Upper lobe of left lung (tissue), 6 donors: ENCODE results near the gene ARF5. TPM values are rescaled to one million over a fixed set of nuclear protein-coding genes. Genes with fewer than 3 reads are reported as not detected.

Experiments
- ATAC-seq, 2 donors: fragments of 200-7000 bp; cut with Tn5 transposase; one replicate each; pipeline ENCODE4 v1.9.1; 2022; ENCODE audit warnings: mild to moderate bottlenecking in 2 of 2, moderate library complexity in 2 of 2; ENCODE audit not compliant: low FRiP score in 2 of 2
- DNase-seq, 2 donors: peaks; one replicate each; pipeline ENCODE4 v3.0.0-alpha.2; 2019 to 2020
- H3K27ac ChIP-seq, 4 donors: fragments of 200-600 bp; sonication (generic); one replicate each; pipeline ENCODE4 v1.5.1; 2016 to 2019
- H3K27me3 ChIP-seq, 4 donors: fragments of 200-600 bp; sonication (generic); one replicate each; pipeline ENCODE4 v1.5.1; 2017 to 2019
- H3K36me3 ChIP-seq, 4 donors: fragments of 200-600 bp; sonication (generic); one replicate each; pipeline ENCODE4 v1.5.1; 2016 to 2019
- H3K4me1 ChIP-seq, 4 donors: fragments of 200-600 bp; sonication (generic); one replicate each; pipeline ENCODE4 v1.5.1; 2018 to 2019
- H3K4me3 ChIP-seq, 4 donors: fragments of 200-600 bp; sonication (generic); one replicate each; pipeline ENCODE4 v1.5.1; 2017 to 2019; ENCODE audit warnings: mild to moderate bottlenecking in 2 of 4, moderate library complexity in 1 of 4
- H3K9me3 ChIP-seq, 4 donors: fragments of 200-600 bp; sonication (generic); one replicate each; pipeline ENCODE4 v1.5.1; 2018 to 2019
- CTCF ChIP-seq, 6 experiments: fragments of 450-650 bp in 4 of 6; fragments of 200-600 bp in 2 of 6; sonication (generic) in 2 of 6; IDR thresholded peaks; one replicate each; pipeline ENCODE4 v1.5.1; 2016 to 2019; ENCODE audit warnings: antibody characterized with exemption in 6 of 6
- EP300 ChIP-seq, 4 donors: sonication (generic); formaldehyde crosslinking; IDR thresholded peaks; one replicate each; pipeline ENCODE4 v1.5.1; 2017; ENCODE audit warnings: antibody characterized with exemption in 4 of 4, control low read depth in 2 of 4
- POLR2A ChIP-seq, 4 donors: fragments of 450-650 bp; IDR thresholded peaks; one replicate each; pipeline ENCODE4 v1.5.1; 2016 to 2017; ENCODE audit warnings: antibody characterized with exemption in 4 of 4, mild to moderate bottlenecking in 2 of 4
- POLR2AphosphoS5 ChIP-seq, 2 donors: sonication (generic); formaldehyde crosslinking; IDR thresholded peaks; one replicate each; pipeline ENCODE4 v1.5.1; 2017; ENCODE audit warnings: antibody characterized with exemption in 2 of 2
- WGBS, 2 donors: methylation state at CpG; one replicate each; pipeline ENCODE4 v1.1.5; 2017 to 2018; 5-methylcytosine and 5-hydroxymethylcytosine counted together
- total RNA-seq, 6 donors: library from RNA; depleted of rRNA in 4 of 6; stranded (reverse); fragments of >200 nt in 4 of 6; gene quantifications; one replicate each; pipeline versions ENCODE4 v1.1.0 to v1.2.1, GENCODE V29; 2016 to 2021
- donor health status: DM: no; HTN: no; CAD: no; lungs with moderate emphysema.
- donor health status: DM: no; HTN: yes; CAD: no; lungs with severe emphysema.

ARF5 gene
- total RNA-seq, 6 donors from 2014 or later = 43.0 to 177 (median 106) TPM

DNA sequence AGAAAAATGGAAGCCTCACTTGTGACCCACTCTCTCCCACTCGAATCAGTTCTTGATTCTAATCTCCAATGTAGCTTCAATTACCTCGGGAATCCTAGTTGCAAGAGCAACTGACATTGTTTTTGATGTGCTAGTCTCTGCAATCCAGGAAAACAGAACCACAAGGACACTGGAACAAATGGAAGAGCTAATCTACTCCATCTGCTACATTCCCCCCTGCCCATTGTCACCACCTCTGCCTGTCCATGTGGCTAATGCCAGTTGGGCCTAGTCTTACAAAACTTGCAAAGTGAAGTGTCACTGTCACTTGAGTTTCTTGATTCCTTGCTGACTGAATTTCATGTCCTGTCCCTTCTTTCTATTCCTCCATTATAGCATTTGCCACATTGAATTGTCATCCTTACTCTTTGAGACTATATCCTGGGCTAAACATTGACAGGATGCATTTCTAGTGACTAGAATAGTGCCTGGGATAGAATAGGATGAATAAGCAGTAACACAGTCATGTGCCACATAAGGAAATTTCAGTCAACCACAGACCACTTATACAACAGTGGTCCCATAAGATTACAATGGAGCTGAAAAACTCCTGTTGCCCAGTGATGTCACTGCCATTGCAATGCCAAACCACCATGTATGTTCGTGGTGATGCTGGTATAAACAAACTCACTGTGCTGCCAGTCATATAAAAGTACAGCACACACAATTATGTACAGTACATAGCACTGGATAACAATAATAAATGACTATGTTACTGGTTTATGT lies 16.3 kb upstream of the ARF5 start:
- 61 to 68% methylated on average over 3 of the region's 3 CpGs for WGBS, 2 donors

DNA sequence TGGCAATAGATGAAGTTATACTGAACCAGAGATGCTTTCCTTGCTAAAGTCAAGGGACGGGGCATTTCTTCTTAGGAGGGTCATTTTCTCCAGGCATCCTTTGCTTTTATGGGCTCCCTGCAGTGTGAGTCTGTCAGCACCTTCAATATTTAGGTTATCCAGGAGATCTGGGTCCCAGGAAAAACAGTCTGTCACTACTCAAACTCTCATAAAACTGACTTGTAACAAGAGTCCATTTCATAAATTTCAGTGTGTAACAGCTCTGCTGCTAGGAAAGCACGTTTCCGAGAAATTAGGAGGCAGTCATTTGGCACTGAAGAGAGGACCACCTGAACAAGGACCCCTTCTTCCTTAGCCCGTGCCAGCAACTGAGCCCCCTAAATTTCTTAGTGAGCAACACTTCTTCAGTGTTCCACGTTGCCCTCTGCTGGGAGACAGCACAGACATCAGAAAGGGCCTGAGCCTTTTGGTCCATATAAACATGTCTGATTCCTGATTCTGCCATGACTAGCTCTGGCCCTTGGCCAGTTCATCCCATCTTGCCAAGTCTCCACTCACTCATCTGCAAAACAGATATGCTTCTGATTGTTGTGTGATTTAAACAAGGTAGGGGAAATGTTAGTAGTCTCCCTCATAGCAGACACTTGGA lies 10.1 kb upstream of the ARF5 start:
- Histone ChIP-seq H3K27ac (no peak overlapping the region), H3K27me3 (no peaks in the 10 kb centered on the region), H3K9me3 (no peaks in the 10 kb centered on the region), H3K4me3 (no peak overlapping the region), H3K4me1 (peaks cover 11 to 26% (median 17%) of the 10 kb centered on the region in 4 donors), H3K36me3 (peaks cover 6 to 41% (median 22%) of the 10 kb centered on the region in 4 donors)
- TF ChIP-seq CTCF (IDR thresholded peaks at IDR 0.05) (no peak), EP300 (IDR thresholded peaks at IDR 0.05) (no peak), POLR2AphosphoS5 (IDR thresholded peaks at IDR 0.05) (no peak), POLR2A (IDR thresholded peaks at IDR 0.05) (no peak)
- no peak for ATAC-seq
- 83 to 84% methylated on average over 5 of the region's 5 CpGs for WGBS, 2 donors
- DNase-seq = no peak

More for the DNA sequence above, 16.3 kb upstream of the ARF5 start:
- H3K4me3 ChIP-seq = no peak overlapping the region
- H3K36me3 ChIP-seq = peaks cover 0 to 10% (median 0%) of the 10 kb centered on the region in 4 donors
- H3K27ac ChIP-seq = no peak overlapping the region
- DNase-seq = no peak
- TF ChIP-seq POLR2A (IDR thresholded peaks at IDR 0.05) (no peak), EP300 (IDR thresholded peaks at IDR 0.05) (no peak), CTCF (IDR thresholded peaks at IDR 0.05) (no peak), POLR2AphosphoS5 (IDR thresholded peaks at IDR 0.05) (no peak)
- ATAC-seq = no peak
- no peaks in the 10 kb centered on the region for H3K4me1 ChIP-seq
- H3K27me3 ChIP-seq = no peaks in the 10 kb centered on the region
- H3K9me3 ChIP-seq = no peaks in the 10 kb centered on the region

GRCh38 chr7:127578711-127579275 lies 9.4 kb upstream of the ARF5 start:
- TF ChIP-seq CTCF (IDR thresholded peaks at IDR 0.05) (no peak), EP300 (IDR thresholded peaks at IDR 0.05) (no peak), POLR2A (IDR thresholded peaks at IDR 0.05) (no peak), POLR2AphosphoS5 (IDR thresholded peaks at IDR 0.05) (no peak)
- Histone ChIP-seq H3K4me1 (peaks cover 18 to 32% (median 23%) of the 10 kb centered on the region in 4 donors), H3K27ac (no peak overlapping the region), H3K4me3 (no peak overlapping the region), H3K27me3 (no peaks in the 10 kb centered on the region), H3K9me3 (no peaks in the 10 kb centered on the region), H3K36me3 (peaks cover 6 to 41% (median 22%) of the 10 kb centered on the region in 4 donors)
- no peak for ATAC-seq
- DNase-seq = no peak
- 84% methylated on average over 4 of the region's 4 CpGs for WGBS, 2 donors

DNA sequence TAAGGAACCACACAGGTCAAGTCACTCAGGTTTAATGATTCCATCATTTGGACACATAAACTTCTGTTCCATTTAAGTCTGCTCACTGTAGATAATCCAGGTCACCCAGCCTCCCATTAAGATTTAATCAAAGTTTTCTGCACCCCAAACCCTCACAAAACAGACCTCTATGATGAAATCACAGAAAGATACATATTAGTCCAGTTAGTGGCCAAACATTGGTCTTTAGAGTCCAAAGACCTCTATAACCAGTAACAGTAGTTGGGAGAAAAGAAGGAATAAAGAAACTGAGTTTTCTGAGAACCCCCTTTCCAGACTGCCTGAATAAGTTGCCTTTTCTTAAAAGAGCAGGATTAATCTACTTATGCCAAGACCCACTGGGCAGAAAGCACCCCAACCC lies 7.6 kb upstream of the ARF5 start:
- TF ChIP-seq POLR2AphosphoS5 (IDR thresholded peaks at IDR 0.05) (no peak), EP300 (IDR thresholded peaks at IDR 0.05) (no peak), POLR2A (IDR thresholded peaks at IDR 0.05) (no peak), CTCF (IDR thresholded peaks at IDR 0.05) (no peak)
- peaks cover 6 to 32% (median 22%) of the 10 kb centered on the region in 4 donors for H3K36me3 ChIP-seq
- H3K4me3 ChIP-seq = no peak overlapping the region
- DNase-seq (no peak), ATAC-seq (no peak)
- peaks cover 27 to 45% (median 35%) of the 10 kb centered on the region in 4 donors for H3K4me1 ChIP-seq
- no peaks in the 10 kb centered on the region for H3K27me3 ChIP-seq
- no peak overlapping the region for H3K27ac ChIP-seq
- no peaks in the 10 kb centered on the region for H3K9me3 ChIP-seq
